Colonic mucosa (tissue), 4 donors: ENCODE results near the gene HLA-DRA. TPM values are rescaled to one million over a fixed set of nuclear protein-coding genes. Genes with fewer than 3 reads are reported as not detected.

Experiments
- DNase-seq: peaks from one replicate; pipeline ENCODE4 v3.0.0-alpha.2; 2020
- H3K27ac ChIP-seq: fragments of 200-600 bp; one replicate; pipeline ENCODE4 v1.8.0; 2021
- H3K27me3 ChIP-seq: fragments of 200-600 bp; one replicate; pipeline ENCODE4 v1.8.0; 2021
- H3K36me3 ChIP-seq: fragments of 200-600 bp; one replicate; pipeline ENCODE4 v1.8.0; 2021
- H3K4me1 ChIP-seq: fragments of 200-600 bp; one replicate; pipeline ENCODE4 v1.8.0; 2021; ENCODE audit warnings: mild to moderate bottlenecking
- H3K4me3 ChIP-seq: fragments of 200-600 bp; one replicate; pipeline ENCODE4 v1.8.0; 2021
- H3K9ac ChIP-seq, 2 donors: one replicate each; pipeline ENCODE4 v1.7.0; 2013; ENCODE audit warnings: control low read depth in 2 of 2, low read depth in 2 of 2, low read length in 2 of 2
- H3K9me3 ChIP-seq: fragments of 200-600 bp; one replicate; pipeline ENCODE4 v1.8.0; 2021
- CTCF ChIP-seq: fragments of 200-600 bp; IDR thresholded peaks from one replicate; pipeline ENCODE4 v1.8.0; 2022; ENCODE audit warnings: antibody characterized with exemption, mild to moderate bottlenecking
- intact Hi-C: fragments of 100-400 bp; cut with DNase I; formaldehyde crosslinking; loops from one replicate; pipeline ENCODE4 v1.14.1; 2022
- total RNA-seq, 2 donors: library from RNA; stranded (reverse); fragmentation: NEBNext Ultra II Directional in 1 of 2; extraction: Animal tissue kit (Norgen Biotek cat#: 25700) in 1 of 2; gene quantifications; one replicate each; pipeline ENCODE4 v1.2.1, GENCODE V29; 2021
- donor health status: healthy.
- donor health status: DM: no; HTN: no; CAD: no.
- donor health status: DM: no; HTN: no; CAD: no.

Gene HLA-DRA
- total RNA-seq, 2 donors from 2014 or later, result 44.3 to 185 TPM

GRCh38 chr6:32442243-32442667 is 2.6 kb downstream of the HLA-DRA start:
- TF ChIP-seq CTCF, result no peak
- DNase-seq, result no peak
- no peaks in the 10 kb centered on the region for H3K4me1 ChIP-seq
- no peak overlapping the region for H3K9ac ChIP-seq
- no peaks in the 10 kb centered on the region for H3K36me3 ChIP-seq
- H3K9me3 ChIP-seq, result no peaks in the 10 kb centered on the region
- no peak overlapping the region for H3K4me3 ChIP-seq
- H3K27me3 ChIP-seq, result no peaks in the 10 kb centered on the region
- H3K27ac ChIP-seq, result no peak overlapping the region
- intact Hi-C loops, result no loop called here

GRCh38 chr6:32442977-32443552 is 3.4 kb downstream of the HLA-DRA start:
- no peak for DNase-seq
- TF ChIP-seq CTCF, result no peak
- H3K4me3 ChIP-seq, result no peak overlapping the region
- H3K36me3 ChIP-seq, result no peaks in the 10 kb centered on the region
- no peaks in the 10 kb centered on the region for H3K4me1 ChIP-seq
- H3K27ac ChIP-seq, result no peak overlapping the region
- no peaks in the 10 kb centered on the region for H3K27me3 ChIP-seq
- H3K9ac ChIP-seq, result no peak overlapping the region
- intact Hi-C loops, result no loop called here
- no peaks in the 10 kb centered on the region for H3K9me3 ChIP-seq

GRCh38 chr6:32444433-32444832 is 4.7 kb downstream of the HLA-DRA start:
- intact Hi-C loops, result no loop called here
- Histone ChIP-seq H3K4me3 (no peak overlapping the region), H3K9ac (no peak overlapping the region), H3K4me1 (no peaks in the 10 kb centered on the region), H3K27ac (no peak overlapping the region), H3K9me3 (no peaks in the 10 kb centered on the region), H3K27me3 (no peaks in the 10 kb centered on the region), H3K36me3 (no peaks in the 10 kb centered on the region)
- no peak for DNase-seq
- TF ChIP-seq CTCF, result no peak

- intact Hi-C loops, result no loop called here
- no peaks in the 10 kb centered on the region for H3K36me3 ChIP-seq
- H3K9ac ChIP-seq, result no peak overlapping the region
- no peaks in the 10 kb centered on the region for H3K4me1 ChIP-seq
- H3K9me3 ChIP-seq, result no peaks in the 10 kb centered on the region
- DNase-seq, result no peak
- TF ChIP-seq CTCF, result no peak
- no peaks in the 10 kb centered on the region for H3K27me3 ChIP-seq
- H3K4me3 ChIP-seq, result no peak overlapping the region
- H3K27ac ChIP-seq, result no peak overlapping the region
Measured at GRCh38 chr6:32445321-32445854, 5.7 kb downstream of the HLA-DRA start.

- TF ChIP-seq CTCF, result no peak
- H3K27ac ChIP-seq, result no peak overlapping the region
- no peak overlapping the region for H3K4me3 ChIP-seq
- H3K36me3 ChIP-seq, result no peaks in the 10 kb centered on the region
- intact Hi-C loops, result no loop called here
- H3K9me3 ChIP-seq, result no peaks in the 10 kb centered on the region
- no peaks in the 10 kb centered on the region for H3K27me3 ChIP-seq
- H3K9ac ChIP-seq, result no peak overlapping the region
- DNase-seq, result no peak
- no peaks in the 10 kb centered on the region for H3K4me1 ChIP-seq
Measured at GRCh38 chr6:32447932-32448331, 8.2 kb downstream of the HLA-DRA start.
